GM19035 (cell line): Measurements from ENCODE around the gene C16orf74.
A peak's percentile ranks its signal among the peaks of the same experiment; 100 is the strongest.

ENCODE experiments used
- ATAC-seq: cut with Tn5 transposase; IDR thresholded peaks from one replicate; pipeline ENCODE4 v1.9.1; 2021; ENCODE audit not compliant: unreplicated experiment

The C16orf74 gene

DNA sequence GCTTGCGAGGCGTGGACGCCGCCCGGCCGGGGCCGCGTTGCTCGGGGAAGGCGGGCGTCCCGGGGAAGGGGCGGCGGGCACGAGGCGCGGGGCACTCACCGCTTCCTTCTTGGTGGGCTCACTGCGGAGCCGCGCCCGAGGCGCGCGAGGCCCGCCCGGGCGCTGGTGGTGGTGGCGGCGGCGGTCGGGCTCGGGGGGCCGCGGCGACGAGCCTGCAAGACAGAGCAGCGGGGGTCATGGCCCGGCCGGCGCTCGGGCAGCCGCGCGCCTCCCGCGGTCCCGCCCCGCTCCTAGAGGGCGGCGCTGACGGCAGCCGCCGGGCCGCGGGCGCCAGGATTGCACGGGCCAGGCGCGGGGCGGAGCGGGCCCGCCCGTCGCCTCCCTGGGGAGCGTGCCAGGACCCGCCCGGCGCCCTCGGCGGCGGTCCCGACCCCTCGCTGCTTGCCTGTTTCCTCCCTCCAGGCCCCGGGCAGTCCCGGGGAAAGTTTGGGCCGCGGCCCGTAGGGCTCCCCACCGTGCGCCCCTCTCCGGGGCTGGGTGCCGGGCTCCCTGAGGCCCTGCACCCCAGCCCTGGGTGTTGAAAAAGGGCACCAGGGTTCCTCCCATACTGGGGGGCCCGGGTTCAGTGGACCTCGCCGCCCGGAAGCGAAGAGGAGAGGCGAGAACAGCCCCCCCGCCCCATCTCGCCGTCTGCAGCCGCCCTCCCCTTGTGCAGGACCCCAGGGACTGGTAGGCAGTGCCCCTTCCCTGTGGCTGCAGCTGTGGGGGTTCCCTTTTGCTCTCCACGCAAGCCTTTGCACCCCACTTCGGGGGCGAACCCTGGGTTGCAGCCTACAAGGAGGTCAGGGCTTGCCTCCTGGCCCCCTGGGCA is at the start of gene C16orf74:
Gene C16orf74, minus strand, starts transcription at position 270 of the 871 bp plus-strand sequence. CDS start 15,879 bp downstream, outside the sequence.
- no peak for ATAC-seq

- no peak for ATAC-seq
Measured at GRCh38 chr16:85800321-85800669, 49.4 kb upstream of the C16orf74 start.

- peak; percentile 87 for ATAC-seq
Measured at GRCh38 chr16:85799497-85800320, 48.8 kb upstream of the C16orf74 start, which contains the start of the genes COX4I1 and EMC8. Gene COX4I1 (plus strand): TSS chr16:85799695. CDS start chr16:85801206, 1,511 bp downstream. Gene EMC8 (minus strand): TSS chr16:85799544. CDS start chr16:85799295, 249 bp downstream.

DNA sequence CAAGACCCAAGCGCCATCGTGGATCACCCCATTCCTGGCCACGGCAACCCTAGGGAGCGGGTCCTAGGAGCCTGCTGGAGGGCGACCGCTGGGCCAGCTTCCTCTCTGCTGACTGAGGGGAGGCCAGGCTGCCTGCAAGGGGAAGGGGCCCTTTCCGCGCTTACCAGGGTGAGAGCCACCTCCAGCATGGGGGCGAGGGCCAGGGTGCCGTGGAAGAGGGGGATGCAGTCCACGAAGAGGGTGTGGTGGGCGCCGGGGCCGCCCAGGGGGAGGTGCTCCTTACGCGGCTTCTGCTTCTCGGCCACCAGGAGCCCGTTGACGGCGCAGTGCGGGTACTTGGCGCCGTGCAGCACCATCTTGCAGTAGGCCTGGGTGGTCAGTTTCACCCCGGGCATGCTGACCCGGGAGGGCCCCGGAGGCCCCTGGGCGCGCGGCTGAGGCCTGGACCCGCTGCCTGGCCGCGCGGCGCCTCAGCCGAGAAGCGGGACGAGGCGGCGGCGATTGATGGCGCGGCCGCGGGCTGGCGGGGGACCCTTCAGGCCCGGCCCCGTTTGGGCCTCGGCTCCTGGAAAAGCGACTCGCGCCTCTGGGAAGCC is 48.1 kb upstream of the C16orf74 start:
- peak; percentile 26 for ATAC-seq

GRCh38 chr16:85798283-85798776 is 47.4 kb upstream of the C16orf74 start:
- no peak for ATAC-seq

- no peak for ATAC-seq
Measured at GRCh38 chr16:85796599-85796998, 45.7 kb upstream of the C16orf74 start.

GRCh38 chr16:85796152-85796551 is 45.3 kb upstream of the C16orf74 start:
- no peak for ATAC-seq

GRCh38 chr16:85794696-85795095 is 43.8 kb upstream of the C16orf74 start:
- ATAC-seq = no peak

GRCh38 chr16:85793662-85794298 is 42.9 kb upstream of the C16orf74 start:
- ATAC-seq = no peak

GRCh38 chr16:85789773-85790172 is 38.9 kb upstream of the C16orf74 start:
- ATAC-seq = no peak

GRCh38 chr16:85788819-85789218 is 37.9 kb upstream of the C16orf74 start:
- no peak for ATAC-seq

DNA sequence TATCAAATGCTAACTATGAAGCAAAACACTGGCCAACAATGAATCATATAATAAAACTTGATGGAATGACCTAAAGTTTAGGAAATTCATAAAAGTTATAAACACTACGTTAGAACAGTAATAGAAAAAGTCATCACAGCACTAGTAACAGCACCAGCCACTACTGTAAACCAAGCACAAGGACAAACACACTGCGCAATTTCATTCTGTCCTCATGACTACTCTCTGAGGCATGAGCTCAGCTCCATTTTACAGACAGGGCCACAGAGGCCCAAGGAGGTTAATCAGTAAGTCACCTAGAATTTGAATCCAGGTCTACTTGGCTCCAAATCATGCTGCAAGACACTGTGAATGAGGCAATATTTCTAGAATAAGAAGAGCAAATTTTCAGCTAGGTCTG is 35.0 kb upstream of the C16orf74 start:
- ATAC-seq = no peak

GRCh38 chr16:85784813-85785212 is 33.9 kb upstream of the C16orf74 start:
- ATAC-seq = no peak

DNA sequence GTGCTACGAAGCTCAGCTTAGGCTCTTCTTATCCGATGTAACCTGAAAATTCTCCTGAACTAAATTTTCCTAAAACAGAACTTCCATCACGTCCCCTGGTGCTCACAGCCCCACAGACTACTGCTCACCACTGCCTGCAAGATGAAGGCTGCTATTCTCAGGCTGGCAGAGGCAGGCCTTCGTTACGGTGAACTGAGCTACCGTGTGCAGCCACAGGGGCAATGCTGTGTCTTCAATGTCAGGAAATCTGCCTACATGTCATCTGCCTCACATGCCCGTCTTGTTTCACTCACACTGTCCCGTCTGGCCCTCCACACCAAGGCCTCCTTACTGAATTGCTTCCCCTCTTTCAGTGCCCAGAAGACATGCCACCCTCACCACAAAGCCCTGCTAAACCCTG is 32.5 kb upstream of the C16orf74 start:
- ATAC-seq = no peak

DNA sequence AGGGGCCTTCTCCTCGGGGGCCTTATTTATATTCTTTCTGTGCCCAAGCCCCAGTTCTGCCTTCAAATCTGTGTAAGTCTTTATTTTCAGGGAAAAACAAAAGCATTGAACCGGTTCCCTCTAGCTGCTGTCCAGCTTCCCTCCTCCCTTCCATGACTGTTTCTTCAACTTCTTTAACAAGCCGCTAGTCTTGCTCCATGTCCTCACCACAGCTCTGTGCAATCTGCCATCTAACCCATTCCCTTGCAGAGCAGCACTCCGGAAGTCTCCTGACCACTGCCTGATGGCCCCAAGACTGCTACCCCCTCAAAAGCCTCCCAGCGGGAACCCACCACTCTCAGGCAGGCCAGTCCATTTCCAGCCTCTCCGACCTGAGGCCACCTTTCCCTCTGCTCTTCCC is 31.6 kb upstream of the C16orf74 start:
- ATAC-seq = no peak

GRCh38 chr16:85781695-85782370 is 30.9 kb upstream of the C16orf74 start:
- ATAC-seq = no peak

DNA sequence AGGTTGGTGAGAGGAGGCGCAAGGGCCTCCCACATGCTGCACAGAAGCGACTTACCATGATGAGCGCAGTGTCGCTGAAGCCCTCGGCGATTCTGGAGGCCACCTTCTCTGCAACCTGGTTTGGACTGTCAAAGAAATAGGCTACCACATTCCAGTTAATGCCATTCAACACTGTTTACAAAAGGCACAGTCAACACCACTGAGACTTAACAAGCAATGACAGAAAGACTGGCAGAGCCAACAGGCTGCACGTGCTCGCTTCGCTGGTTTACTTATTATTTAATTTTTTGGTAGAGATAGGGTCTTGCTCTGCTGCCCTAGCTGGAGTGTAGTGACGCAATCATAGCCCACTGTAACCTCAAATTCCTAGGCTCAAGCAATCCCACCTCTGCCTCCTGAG is 30.3 kb upstream of the C16orf74 start:
- no peak for ATAC-seq

DNA sequence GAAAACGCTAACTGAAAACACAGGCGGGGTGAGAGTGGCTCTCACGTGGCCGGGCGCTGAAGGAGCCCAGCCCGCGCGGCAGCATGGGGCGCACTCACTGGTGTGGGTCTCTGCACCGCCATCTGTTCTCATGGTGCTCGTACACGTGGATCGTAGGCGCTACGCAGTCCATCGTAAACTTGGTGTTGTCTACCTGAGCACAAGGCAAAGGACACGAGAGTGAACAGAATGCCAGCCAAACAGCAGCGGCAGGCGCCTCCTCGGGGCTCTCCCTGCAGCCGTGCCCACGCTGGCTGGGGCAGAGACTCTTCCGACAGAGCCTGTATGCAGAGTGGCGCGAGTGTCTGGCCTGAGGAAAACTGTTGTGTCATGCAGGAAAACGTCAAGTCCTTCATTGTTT is 29.4 kb upstream of the C16orf74 start:
- ATAC-seq = no peak

DNA sequence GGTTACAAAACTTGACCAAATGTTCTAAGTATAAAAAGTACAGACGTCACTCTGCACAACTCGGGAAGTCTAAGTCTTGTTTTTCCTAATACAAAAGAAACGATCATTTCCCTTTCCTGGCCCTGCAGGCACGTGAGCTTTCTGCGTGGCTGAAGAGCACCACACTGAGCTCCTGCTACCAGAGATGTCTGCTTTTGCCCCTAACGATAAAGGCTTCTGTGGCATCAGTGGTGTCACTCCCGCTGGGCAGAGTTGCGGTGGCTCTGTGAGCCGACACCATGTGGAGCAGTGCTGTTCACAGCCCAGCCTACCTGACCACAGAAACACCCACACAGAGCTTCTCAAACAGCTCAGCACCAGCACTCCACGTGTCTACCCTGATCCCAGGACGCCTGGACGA is 28.0 kb upstream of the C16orf74 start:
- no peak for ATAC-seq

- ATAC-seq = no peak
Measured at GRCh38 chr16:85777583-85778310, 26.9 kb upstream of the C16orf74 start.
